Ishikawa (cell line): Measurements from ENCODE around the gene RNU6-9.

Experiments
- CEBPB ChIP-seq: IDR thresholded peaks from 2 replicates; pipeline ENCODE4 v1.6.1; 2012
- EGR1 ChIP-seq: IDR thresholded peaks from 2 replicates; pipeline ENCODE4 v1.6.1; 2012
- EP300 ChIP-seq: IDR thresholded peaks from 2 replicates; pipeline ENCODE4 v1.6.1; 2012; ENCODE audit warnings: borderline replicate concordance
- REST ChIP-seq: IDR thresholded peaks from 2 replicates; pipeline ENCODE4 v1.6.1; 2012; ENCODE audit warnings: low read depth, mild to moderate bottlenecking
- TEAD4 ChIP-seq: IDR thresholded peaks from 2 replicates; pipeline ENCODE4 v1.6.1; 2012

DNA sequence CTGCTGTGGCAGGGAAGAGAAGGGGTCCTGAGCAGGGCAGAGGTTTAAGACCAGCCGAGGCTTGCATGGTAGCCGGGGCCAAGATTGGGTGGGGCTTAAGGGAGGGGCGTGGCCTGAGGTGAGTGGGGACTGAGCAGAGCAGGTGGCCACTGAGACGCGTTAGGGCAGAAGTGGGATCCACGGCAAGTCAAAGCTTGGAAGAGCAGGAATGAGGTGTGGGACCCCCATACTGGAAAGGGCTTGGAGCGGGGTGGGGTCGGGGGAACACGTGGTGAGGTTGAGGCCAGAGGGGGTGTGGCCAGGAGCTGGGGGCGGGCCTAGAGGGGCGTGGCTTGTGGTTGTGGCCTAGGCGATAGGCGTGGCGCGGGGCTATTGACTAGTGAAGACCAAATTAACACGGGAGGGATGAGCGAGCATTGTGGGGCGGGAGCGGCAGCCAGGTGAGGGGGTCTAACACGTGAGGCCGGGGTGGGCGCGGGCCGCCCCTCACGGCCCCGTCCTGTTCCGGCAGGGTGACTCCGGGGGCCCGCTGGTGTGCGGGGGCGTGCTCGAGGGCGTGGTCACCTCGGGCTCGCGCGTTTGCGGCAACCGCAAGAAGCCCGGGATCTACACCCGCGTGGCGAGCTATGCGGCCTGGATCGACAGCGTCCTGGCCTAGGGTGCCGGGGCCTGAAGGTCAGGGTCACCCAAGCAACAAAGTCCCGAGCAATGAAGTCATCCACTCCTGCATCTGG, 30.5 kb upstream of the RNU6-9 start:
- TF ChIP-seq EP300 (no peak), REST (no peak), EGR1 (no peak), TEAD4 (no peak), CEBPB (no peak)
